Activated naive CD4-positive, alpha-beta T cell treated with anti-CD3 and anti-CD28 coated beads for 36 hours (primary cell): ENCODE measurements around the gene XRCC5. TPM values are rescaled to one million over a fixed set of nuclear protein-coding genes. Genes with fewer than 3 reads are reported as not detected.
A peak's percentile ranks its signal among the peaks of the same experiment; 100 is the strongest.
"Not testable (repeated sequence)": the region's sequence is repeated elsewhere in the genome, so short reads cannot be mapped to it uniquely, and the experiment has no call there.

Source experiments
- CTCF ChIA-PET: fragments of 350-600 bp; sonication (Branson Sonifier 250); formaldehyde crosslinking; loops from one replicate; lab custom pipeline; 2021; ENCODE audit warnings: antibody characterized with exemption; lab: Charles Lee
- DNase-seq: peaks from one replicate; pipeline ENCODE4 v3.0.0-alpha.2; 2020
- H3K27ac Mint-ChIP-seq: one replicate; pipeline ENCODE4 v1.8.0; 2021; ENCODE audit warnings: mild to moderate bottlenecking, mixed read lengths
- H3K27me3 Mint-ChIP-seq: one replicate; pipeline ENCODE4 v1.8.0; 2021; ENCODE audit warnings: low read depth, mixed read lengths
- H3K36me3 Mint-ChIP-seq: one replicate; pipeline ENCODE4 v1.8.0; 2021; ENCODE audit warnings: low read depth, mixed read lengths
- H3K4me1 Mint-ChIP-seq: one replicate; pipeline ENCODE4 v1.8.0; 2021; ENCODE audit warnings: low read depth, mixed read lengths
- H3K4me3 Mint-ChIP-seq: one replicate; pipeline ENCODE4 v1.8.0; 2021; ENCODE audit warnings: mild to moderate bottlenecking, moderate library complexity, mixed read lengths
- H3K9me3 Mint-ChIP-seq: one replicate; pipeline ENCODE4 v1.8.0; 2021; ENCODE audit warnings: mixed read lengths
- intact Hi-C: fragments of 100-400 bp; cut with micrococcal nuclease; formaldehyde crosslinking; loops from one replicate; pipeline ENCODE4 v1.15.1; 2023
- total RNA-seq, 2 experiments: library from RNA; stranded (reverse); gene quantifications; one replicate each; pipeline ENCODE4 v1.2.3, GENCODE V29; 2021

The XRCC5 gene
- total RNA-seq, 2 experiments from 2014 or later = 486 to 495 TPM

DNA sequence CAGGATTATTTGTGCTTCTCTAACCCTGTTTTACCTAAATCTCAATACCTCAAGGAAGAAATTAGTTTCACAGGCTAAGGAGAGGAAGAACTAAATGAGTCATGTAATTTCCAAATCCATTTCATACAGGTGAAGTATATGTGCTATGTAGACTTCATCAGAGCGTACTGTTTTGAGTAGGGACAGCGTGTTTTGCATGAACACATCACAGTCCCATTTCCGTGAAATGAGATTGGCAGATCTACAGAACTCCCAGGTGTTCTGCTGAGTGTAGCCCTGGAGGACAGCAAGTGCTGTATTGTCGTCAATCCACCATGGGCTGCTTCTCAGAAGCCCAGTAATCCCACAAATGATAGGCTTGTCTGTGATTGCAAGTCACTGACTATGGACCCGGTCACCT is 97.7 kb downstream of the XRCC5 start:
- Mint-ChIP-seq H3K4me1 (peaks cover 72% of the 10 kb centered on the region), H3K4me3 (no peak overlapping the region), H3K9me3 (no peaks in the 10 kb centered on the region), H3K36me3 (peaks cover 60% of the 10 kb centered on the region), H3K27ac (peak overlapping the region; percentile 93), H3K27me3 (no peaks in the 10 kb centered on the region)
- CTCF ChIA-PET = interaction anchor here (1.8 kb wide), 1 partner anchor 11 kb away, joined by 7 read pairs; no protein-coding TSS in a partner anchor
- intact Hi-C loops = loop anchor here (1.0 to 5.0 kb wide), 13 partner anchors 10 to 1016 kb away; partner anchors contain the start of genes RPL37A, SMARCAL1 and XRCC5
- peak; percentile 50 for DNase-seq

DNA sequence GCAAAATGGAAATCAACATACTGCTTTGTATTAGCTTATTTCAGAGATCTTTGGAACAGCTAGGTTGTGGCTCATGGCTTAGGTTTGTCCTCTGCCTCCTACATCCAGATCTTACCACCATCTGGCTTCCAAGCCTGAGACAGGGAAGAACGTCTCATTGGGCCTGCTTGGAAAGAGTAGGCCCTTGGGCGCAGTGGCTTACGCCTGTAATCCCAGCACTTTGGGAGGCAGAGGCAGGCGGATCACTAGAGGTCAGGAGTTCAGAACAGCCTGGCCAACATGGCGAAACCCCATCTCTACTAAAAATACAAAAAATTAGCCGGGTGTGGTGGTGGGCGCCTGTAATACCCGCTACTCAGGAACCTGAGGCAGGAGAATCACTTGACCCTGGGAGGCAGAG is 99.5 kb downstream of the XRCC5 start:
- H3K9me3 Mint-ChIP-seq, DNase-seq, H3K27me3 Mint-ChIP-seq, H3K4me3 Mint-ChIP-seq: not testable (repeated sequence)
- intact Hi-C loops = loop anchor here (5.0 kb wide), 1 partner anchor 269 kb away; no protein-coding TSS in a partner anchor
- CTCF ChIA-PET = interaction anchor here (0.6 to 1.1 kb wide), 3 partner anchors 150 to 207 kb away, joined by 3 to 4 read pairs (median 3); no protein-coding TSS in a partner anchor
- peak overlapping the region; percentile 9 for H3K27ac Mint-ChIP-seq
- peaks cover 57% of the 10 kb centered on the region for H3K4me1 Mint-ChIP-seq
- peaks cover 46% of the 10 kb centered on the region for H3K36me3 Mint-ChIP-seq

DNA sequence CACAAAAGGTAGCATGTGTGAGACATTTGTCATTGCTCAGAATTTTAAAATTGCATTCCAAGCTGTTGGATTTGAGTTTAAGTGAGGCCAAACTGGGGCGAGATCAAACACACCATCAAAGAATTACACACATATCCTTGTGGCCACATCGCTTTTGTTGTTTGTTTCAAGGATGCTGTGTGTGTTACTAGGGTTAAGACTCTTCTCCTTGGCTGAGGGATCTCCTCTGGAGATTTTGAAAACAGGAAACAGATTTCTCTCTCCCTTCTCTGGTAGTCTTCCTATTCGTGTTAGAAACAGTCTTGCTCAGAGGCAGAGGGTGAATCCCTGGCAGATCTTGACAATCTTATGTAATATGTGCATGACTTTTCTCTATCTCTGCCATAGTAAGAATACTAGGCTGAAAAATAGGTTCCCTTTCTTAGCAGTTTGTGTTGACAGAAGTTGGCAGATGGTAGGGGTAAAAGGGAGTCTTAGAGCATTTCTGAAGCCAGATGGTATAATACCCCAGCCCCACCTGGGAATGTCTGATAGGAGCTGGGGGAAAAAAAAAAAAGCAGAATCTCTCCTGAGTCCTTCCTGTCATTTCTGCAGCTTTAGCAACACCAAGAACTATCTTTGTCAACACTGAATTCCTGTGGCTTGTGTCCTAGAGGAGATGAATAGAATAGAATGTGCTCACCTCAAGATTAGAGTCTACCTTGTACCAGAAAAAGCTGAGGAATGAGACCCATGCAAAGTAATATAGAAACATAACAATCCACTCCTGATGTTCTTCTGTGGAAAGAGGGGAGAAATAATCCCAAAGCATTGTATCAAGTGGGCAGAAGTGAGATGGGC is 101.8 kb downstream of the XRCC5 start:
- intact Hi-C loops = no loop called here
- no peak for DNase-seq
- Mint-ChIP-seq H3K27ac (peak overlapping the region; percentile 13), H3K9me3 (no peaks in the 10 kb centered on the region), H3K27me3 (no peaks in the 10 kb centered on the region), H3K36me3 (peaks cover 31% of the 10 kb centered on the region), H3K4me1 (peaks cover 38% of the 10 kb centered on the region), H3K4me3 (no peak overlapping the region)
- CTCF ChIA-PET = interaction anchor here (0.6 kb wide), 1 partner anchor 24 kb away, joined by 4 read pairs; no protein-coding TSS in a partner anchor

DNA sequence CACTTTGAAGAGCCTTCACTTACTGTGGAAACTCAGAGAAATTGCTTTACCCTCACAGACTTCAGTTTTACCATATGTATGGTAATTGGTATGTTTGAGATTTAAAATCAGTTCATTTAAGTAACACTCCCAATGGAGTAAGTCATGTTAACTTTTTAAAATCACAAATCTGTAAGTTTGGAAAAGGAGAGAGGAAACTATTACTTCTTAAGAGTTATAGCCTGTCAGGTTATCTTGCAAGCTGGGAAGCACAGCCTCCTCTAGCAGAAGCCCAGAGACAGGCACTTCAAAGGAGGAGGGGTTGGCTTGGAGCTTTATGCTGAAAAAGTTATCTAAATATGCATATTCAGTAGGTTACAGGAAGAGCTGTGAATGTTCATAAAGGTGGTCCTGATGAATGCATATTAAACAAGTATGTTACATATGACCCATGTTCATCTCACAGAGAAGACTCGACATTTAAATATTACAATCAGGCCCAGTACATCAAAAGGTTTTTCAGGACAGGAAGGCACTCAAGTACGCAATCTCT is 102.5 kb downstream of the XRCC5 start:
- H3K36me3 Mint-ChIP-seq = peaks cover 26% of the 10 kb centered on the region
- no peak overlapping the region for H3K27ac Mint-ChIP-seq
- H3K4me1 Mint-ChIP-seq = peaks cover 33% of the 10 kb centered on the region
- intact Hi-C loops = no loop called here
- no peaks in the 10 kb centered on the region for H3K9me3 Mint-ChIP-seq
- DNase-seq = no peak
- CTCF ChIA-PET = interaction anchor here (0.6 kb wide), 1 partner anchor 23 kb away, joined by 4 read pairs; no protein-coding TSS in a partner anchor
- no peak overlapping the region for H3K4me3 Mint-ChIP-seq
- H3K27me3 Mint-ChIP-seq = no peaks in the 10 kb centered on the region

DNA sequence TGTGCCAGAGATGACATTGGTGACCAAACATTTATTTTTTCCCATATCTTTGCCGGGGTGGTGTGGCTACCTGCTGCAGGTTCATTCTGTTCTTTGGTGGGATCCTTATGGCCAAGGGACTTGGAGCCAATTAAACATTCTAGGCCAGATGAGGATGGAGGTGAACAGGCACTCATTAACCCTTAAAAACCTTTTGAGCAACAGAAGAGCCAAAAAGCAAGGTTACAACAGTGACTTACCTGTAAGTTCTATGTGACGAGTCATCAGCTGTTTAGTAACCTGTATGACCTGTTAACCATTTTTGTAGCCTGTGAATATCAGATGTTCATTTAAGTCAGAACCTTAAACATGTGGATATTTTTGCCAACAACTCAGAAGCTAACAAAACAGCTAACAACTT is 105.6 kb downstream of the XRCC5 start:
- Mint-ChIP-seq H3K27ac (no peak overlapping the region), H3K4me1 (peaks cover 27% of the 10 kb centered on the region), H3K9me3 (no peaks in the 10 kb centered on the region), H3K27me3 (no peaks in the 10 kb centered on the region), H3K36me3 (peaks cover 6% of the 10 kb centered on the region), H3K4me3 (no peak overlapping the region)
- CTCF ChIA-PET = interaction anchor here (0.6 to 1.9 kb wide), 4 partner anchors 27 to 156 kb away, joined by 3 to 8 read pairs (median 4); no protein-coding TSS in a partner anchor
- intact Hi-C loops = no loop called here
- DNase-seq = no peak

DNA sequence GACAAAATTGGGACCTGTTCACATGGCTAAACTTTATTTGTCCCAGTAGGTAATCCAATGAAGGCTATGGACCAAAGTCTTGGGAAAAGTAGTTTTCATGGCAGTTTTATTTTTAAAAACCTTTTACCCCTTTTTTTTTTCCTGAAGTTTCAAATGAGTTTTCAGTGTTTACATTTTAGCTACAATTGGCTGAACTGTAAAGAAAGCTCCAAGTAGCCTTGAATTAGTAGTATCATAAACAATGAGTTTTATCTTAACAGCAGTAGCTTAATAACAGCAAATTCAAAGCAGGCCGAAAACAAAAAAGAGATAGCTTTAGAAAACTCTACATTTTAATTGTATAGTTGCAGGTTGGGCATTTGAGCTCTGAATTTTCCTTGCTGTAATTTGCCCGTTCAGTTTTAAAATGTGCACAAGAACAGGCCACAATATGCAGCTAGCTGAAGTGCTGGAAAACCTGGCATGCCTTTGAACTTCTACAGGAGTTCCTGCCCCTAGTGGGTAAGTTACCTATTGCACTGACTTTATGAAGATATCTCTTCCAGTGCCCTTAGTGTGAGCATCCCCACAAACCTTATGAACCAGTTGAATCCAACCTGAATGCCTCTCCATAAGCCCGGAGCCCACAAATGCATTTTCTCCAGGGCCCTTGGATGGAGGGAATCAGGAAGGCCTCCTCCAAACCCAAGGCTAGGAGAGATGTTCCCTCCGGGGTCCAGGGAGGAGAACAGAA is 106.7 kb downstream of the XRCC5 start:
- Mint-ChIP-seq H3K4me1 (peaks cover 22% of the 10 kb centered on the region), H3K27me3 (no peaks in the 10 kb centered on the region), H3K4me3 (no peak overlapping the region), H3K36me3 (peaks cover 2% of the 10 kb centered on the region), H3K9me3 (no peaks in the 10 kb centered on the region), H3K27ac (no peak overlapping the region)
- DNase-seq = no peak
- intact Hi-C loops = no loop called here
- CTCF ChIA-PET = interaction anchor here (0.6 to 1.9 kb wide), 10 partner anchors 18 to 251 kb away, joined by 3 to 8 read pairs (median 4); no protein-coding TSS in a partner anchor

DNA sequence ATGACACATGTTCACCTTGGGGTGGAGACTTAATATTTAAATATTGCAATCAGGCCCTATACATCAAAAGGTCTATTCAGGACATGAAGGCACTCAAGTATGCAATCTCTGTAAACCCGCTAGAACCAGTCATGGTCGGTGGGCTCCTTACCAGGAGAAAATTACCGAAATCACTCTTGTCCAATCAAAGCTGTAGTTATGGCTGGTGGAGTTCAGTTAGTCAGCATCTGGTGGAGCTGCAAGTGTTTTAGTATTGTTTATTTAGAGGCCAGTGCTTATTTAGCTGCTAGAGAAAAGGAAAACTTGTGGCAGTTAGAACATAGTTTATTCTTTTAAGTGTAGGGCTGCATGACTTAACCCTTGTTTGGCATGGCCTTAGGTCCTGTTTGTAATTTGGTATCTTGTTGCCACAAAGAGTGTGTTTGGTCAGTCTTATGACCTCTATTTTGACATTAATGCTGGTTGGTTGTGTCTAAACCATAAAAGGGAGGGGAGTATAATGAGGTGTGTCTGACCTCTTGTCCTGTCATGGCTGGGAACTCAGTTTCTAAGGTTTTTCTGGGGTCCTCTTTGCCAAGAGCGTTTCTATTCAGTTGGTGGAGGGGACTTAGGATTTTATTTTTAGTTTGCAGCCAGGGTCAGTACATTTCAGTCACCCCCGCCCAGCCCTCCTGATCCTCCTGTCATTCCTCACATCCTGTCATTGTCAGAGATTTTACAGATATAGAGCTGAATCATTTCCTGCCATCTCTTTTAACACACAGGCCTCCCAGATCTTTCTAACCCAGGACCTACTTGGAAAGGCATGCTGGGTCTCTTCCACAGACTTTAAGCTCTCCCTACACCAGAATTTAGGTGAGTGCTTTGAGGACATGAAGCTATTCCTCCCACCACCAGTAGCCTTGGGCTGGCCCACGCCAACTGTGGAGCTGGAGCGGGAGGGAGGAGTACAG is 108.1 kb downstream of the XRCC5 start:
- peak; percentile 47 for DNase-seq
- peaks cover 3% of the 10 kb centered on the region for H3K36me3 Mint-ChIP-seq

DNA sequence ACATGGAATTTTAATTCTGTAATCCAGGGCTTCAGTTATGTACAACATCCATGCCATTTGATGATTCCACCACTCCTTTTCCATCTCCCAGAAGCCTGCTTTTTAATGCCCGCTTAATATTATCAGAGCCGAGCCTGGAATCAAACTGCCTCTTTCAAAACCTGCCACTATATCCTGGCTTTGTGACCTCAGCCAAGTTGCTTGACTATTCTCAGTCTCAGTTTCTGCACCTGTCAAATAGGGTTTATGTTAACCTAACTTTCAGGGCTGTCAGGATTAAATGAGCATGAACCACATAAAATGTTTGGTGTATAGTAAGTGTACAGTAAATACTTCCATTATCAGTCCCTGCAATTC is 108.7 kb downstream of the XRCC5 start:
- no peaks in the 10 kb centered on the region for H3K27me3 Mint-ChIP-seq
- DNase-seq = no peak
- peaks cover 2% of the 10 kb centered on the region for H3K36me3 Mint-ChIP-seq
- intact Hi-C loops = loop anchor here (1.0 kb wide), 2 partner anchors 12 to 23 kb away; no protein-coding TSS in a partner anchor
- no peaks in the 10 kb centered on the region for H3K9me3 Mint-ChIP-seq
- CTCF ChIA-PET = interaction anchor here (1.0 kb wide), 1 partner anchor 187 kb away, joined by 4 read pairs; no protein-coding TSS in a partner anchor
- H3K27ac Mint-ChIP-seq = peak overlapping the region; percentile 37
- no peak overlapping the region for H3K4me3 Mint-ChIP-seq
- H3K4me1 Mint-ChIP-seq = peaks cover 34% of the 10 kb centered on the region

More for the DNA sequence above, 108.1 kb downstream of the XRCC5 start:
- intact Hi-C loops = loop anchor here (1.0 kb wide), 1 partner anchor 11 kb away; no protein-coding TSS in a partner anchor
- Mint-ChIP-seq H3K4me3 (no peak overlapping the region), H3K4me1 (peaks cover 28% of the 10 kb centered on the region), H3K27ac (peak overlapping the region; percentile 37), H3K27me3 (no peaks in the 10 kb centered on the region), H3K9me3 (no peaks in the 10 kb centered on the region)
- CTCF ChIA-PET = interaction anchor here (0.6 to 1.9 kb wide), 3 partner anchors 25 to 191 kb away, joined by 3 to 5 read pairs (median 4); no protein-coding TSS in a partner anchor

DNA sequence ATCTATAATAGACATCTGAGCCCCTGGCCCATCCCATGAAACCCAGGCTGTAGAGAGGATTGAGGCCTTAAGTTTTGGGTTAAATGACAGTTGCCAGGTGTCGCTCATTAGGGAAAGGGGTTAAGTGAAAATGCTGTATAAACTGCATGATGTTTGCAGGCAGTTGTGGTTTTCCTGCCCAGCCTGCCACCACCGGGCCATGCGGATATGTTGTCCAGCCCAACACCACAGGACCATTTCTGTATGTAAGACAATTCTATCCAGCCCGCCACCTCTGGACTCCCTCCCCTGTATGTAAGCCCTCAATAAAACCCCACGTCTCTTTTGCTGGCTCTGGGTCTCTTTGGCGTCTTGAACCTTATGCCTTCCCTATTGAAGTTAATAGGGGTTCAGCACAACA is 110.7 kb downstream of the XRCC5 start:
- Mint-ChIP-seq H3K27ac (no peak overlapping the region), H3K36me3 (peaks cover 2% of the 10 kb centered on the region), H3K4me3 (no peak overlapping the region), H3K4me1 (peaks cover 40% of the 10 kb centered on the region), H3K9me3 (no peaks in the 10 kb centered on the region), H3K27me3 (no peaks in the 10 kb centered on the region)
- no peak for DNase-seq
- CTCF ChIA-PET = no interaction called here
- intact Hi-C loops = loop anchor here (5.0 kb wide), 2 partner anchors 62 to 257 kb away; no protein-coding TSS in a partner anchor

DNA sequence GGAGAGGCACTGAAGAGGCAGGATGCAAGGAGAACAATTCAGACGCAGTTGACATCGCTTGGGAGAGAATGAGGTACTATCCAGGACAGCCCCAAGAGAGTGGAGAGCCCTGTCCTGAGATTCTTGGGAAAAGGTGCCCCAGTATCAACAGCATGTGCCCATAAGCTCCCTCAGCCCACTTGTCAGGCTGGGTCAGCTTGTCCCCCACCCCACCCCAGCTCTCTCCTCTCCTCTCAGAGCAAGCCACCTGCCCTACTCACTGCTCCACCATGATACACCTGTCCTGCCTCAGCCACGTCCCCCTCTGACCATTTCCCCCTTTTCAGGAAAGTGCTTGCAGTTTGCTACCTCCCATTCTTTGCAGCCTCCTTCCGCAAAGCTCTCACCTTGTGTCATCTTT is 111.8 kb downstream of the XRCC5 start:
- no peak overlapping the region for H3K4me3 Mint-ChIP-seq
- H3K27me3 Mint-ChIP-seq = no peaks in the 10 kb centered on the region
- no peak for DNase-seq
- H3K9me3 Mint-ChIP-seq = no peaks in the 10 kb centered on the region
- peaks cover 40% of the 10 kb centered on the region for H3K4me1 Mint-ChIP-seq
- H3K27ac Mint-ChIP-seq = no peak overlapping the region
- peaks cover 2% of the 10 kb centered on the region for H3K36me3 Mint-ChIP-seq
- CTCF ChIA-PET = no interaction called here
- intact Hi-C loops = loop anchor here (5.0 kb wide), 2 partner anchors 61 to 256 kb away; no protein-coding TSS in a partner anchor

DNA sequence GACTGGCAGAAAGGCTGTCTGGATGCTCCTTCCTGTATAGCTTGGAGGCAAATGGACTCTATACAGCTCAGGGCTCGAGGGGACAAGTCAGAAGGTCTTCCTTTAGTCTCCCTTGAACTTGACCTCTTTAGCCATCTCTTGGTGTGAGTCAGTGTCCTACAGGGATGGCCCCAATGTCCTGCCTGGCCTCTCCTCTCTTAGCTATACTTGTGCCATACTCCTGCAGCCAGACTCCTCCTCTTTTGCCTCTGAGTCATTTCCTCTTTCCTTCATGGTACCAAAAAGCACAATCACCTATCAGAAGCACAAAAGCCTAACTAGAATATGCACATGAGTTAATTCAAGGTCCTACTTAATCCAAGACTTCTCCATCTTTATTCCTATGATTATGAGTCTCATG is 112.7 kb downstream of the XRCC5 start:
- Mint-ChIP-seq H3K9me3 (no peaks in the 10 kb centered on the region), H3K36me3 (peaks cover 2% of the 10 kb centered on the region), H3K4me3 (no peak overlapping the region), H3K27ac (no peak overlapping the region), H3K27me3 (no peaks in the 10 kb centered on the region), H3K4me1 (peaks cover 38% of the 10 kb centered on the region)
- CTCF ChIA-PET = interaction anchor here (0.6 to 2.7 kb wide), 5 partner anchors 22 to 182 kb away, joined by 3 to 43 read pairs (median 3); no protein-coding TSS in a partner anchor
- intact Hi-C loops = loop anchor here (1.0 to 5.0 kb wide), 8 partner anchors 16 to 445 kb away; no protein-coding TSS in a partner anchor
- peak; percentile 35 for DNase-seq
